HL-60 (cell line): ENCODE results near the gene PGD.

Experiments used
- DNase-seq, 2 experiments: peaks; one replicate each; pipeline ENCODE4 v3.0.0-alpha.2; 2010 to 2020; ENCODE audit warnings: low read depth in 1 of 2, low spot score in 1 of 2
- H3K27ac ChIP-seq: fragments of 250-450 bp; sonication (Bioruptor Pico); replicated peaks from 2 replicates; pipeline ENCODE4 v1.5.1; 2020; ENCODE audit warnings: mild to moderate bottlenecking, moderate library complexity
- H3K27me3 ChIP-seq: fragments of 250-450 bp; sonication (Bioruptor Pico); 2 replicates; pipeline ENCODE4 v1.5.1; 2021; ENCODE audit warnings: mild to moderate bottlenecking, moderate library complexity; ENCODE audit not compliant: insufficient read depth, poor library complexity, severe bottlenecking
- H3K4me3 ChIP-seq: replicated peaks from 2 replicates; pipeline ENCODE4 v1.5.1; 2011; ENCODE audit warnings: mild to moderate bottlenecking, control low read depth, low read length; ENCODE audit not compliant: insufficient read depth
- CTCF ChIP-seq: IDR thresholded peaks from one replicate; pipeline ENCODE4 v1.5.1; 2011; ENCODE audit warnings: low read length, control low read depth, inconsistent platforms; ENCODE audit not compliant: insufficient read depth
- GABPA ChIP-seq: IDR thresholded peaks from 2 replicates; pipeline ENCODE4 v1.6.1; 2012; ENCODE audit warnings: low read depth
- POLR2AphosphoS5 ChIP-seq: IDR thresholded peaks from 2 replicates; pipeline ENCODE4 v1.6.1; 2012; ENCODE audit warnings: low read depth
- SPI1 ChIP-seq: IDR thresholded peaks from 2 replicates; pipeline ENCODE4 v1.6.1; 2012; ENCODE audit warnings: low read depth, mild to moderate bottlenecking, borderline replicate concordance
- TF ChIP-seq, protein P1 (sequence below): IDR thresholded peaks from 2 replicates; pipeline ENCODE4 v1.6.1; 2012; ENCODE audit warnings: low read depth; ENCODE audit not compliant: insufficient replicate concordance

PGD gene

GRCh38 chr1:10470043-10470442 lies 71.2 kb downstream of the PGD start:
- no peak for DNase-seq
- no peak overlapping the region for H3K4me3 ChIP-seq
- TF ChIP-seq GABPA (no peak), POLR2AphosphoS5 (no peak), SPI1 (no peak), CTCF (no peak)
- TF ChIP-seq, protein P1, sequence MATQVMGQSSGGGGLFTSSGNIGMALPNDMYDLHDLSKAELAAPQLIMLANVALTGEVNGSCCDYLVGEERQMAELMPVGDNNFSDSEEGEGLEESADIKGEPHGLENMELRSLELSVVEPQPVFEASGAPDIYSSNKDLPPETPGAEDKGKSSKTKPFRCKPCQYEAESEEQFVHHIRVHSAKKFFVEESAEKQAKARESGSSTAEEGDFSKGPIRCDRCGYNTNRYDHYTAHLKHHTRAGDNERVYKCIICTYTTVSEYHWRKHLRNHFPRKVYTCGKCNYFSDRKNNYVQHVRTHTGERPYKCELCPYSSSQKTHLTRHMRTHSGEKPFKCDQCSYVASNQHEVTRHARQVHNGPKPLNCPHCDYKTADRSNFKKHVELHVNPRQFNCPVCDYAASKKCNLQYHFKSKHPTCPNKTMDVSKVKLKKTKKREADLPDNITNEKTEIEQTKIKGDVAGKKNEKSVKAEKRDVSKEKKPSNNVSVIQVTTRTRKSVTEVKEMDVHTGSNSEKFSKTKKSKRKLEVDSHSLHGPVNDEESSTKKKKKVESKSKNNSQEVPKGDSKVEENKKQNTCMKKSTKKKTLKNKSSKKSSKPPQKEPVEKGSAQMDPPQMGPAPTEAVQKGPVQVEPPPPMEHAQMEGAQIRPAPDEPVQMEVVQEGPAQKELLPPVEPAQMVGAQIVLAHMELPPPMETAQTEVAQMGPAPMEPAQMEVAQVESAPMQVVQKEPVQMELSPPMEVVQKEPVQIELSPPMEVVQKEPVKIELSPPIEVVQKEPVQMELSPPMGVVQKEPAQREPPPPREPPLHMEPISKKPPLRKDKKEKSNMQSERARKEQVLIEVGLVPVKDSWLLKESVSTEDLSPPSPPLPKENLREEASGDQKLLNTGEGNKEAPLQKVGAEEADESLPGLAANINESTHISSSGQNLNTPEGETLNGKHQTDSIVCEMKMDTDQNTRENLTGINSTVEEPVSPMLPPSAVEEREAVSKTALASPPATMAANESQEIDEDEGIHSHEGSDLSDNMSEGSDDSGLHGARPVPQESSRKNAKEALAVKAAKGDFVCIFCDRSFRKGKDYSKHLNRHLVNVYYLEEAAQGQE: no peak
- H3K27me3 ChIP-seq: no peaks in the 10 kb centered on the region
- H3K27ac ChIP-seq: no peak overlapping the region
